IMR-90 (cell line): ENCODE results near the gene ATP5PD. TPM values are rescaled to one million over a fixed set of nuclear protein-coding genes. Genes with fewer than 3 reads are reported as not detected.

Source experiments
- ATAC-seq: fragments of 200-7000 bp; cut with Tn5 transposase; 2 replicates; pipeline ENCODE4 v1.9.1; 2020; ENCODE audit warnings: low read depth, mild to moderate bottlenecking, moderate library complexity
- BruUV-seq: library from RNA; stranded (reverse); fragments of 400-500 nt; replicated peaks from 2 replicates; lab custom pipeline; 2021; lab: Mats Ljungman, UMichigan
- CTCF ChIA-PET: fragments of 300-600 bp; formaldehyde crosslinking; extraction: SDS; loops from one replicate; lab custom pipeline; 2021; ENCODE audit warnings: antibody characterized with exemption; lab: Yijun Ruan, JAX
- POLR2A ChIA-PET: fragments of 300-600 bp; sonication (Branson Sonifier 250); formaldehyde crosslinking; loops from one replicate; lab custom pipeline; 2022; ENCODE audit warnings: antibody characterized with exemption; ENCODE audit not compliant: unreplicated experiment; lab: Charles Lee
- DNase-seq: peaks from one replicate; pipeline ENCODE4 v3.0.0; 2013
- H2AFZ ChIP-seq: replicated peaks from 2 replicates; pipeline ENCODE3; 2013; ENCODE audit warnings: low read length, mild to moderate bottlenecking; ENCODE audit not compliant: poor library complexity
- H2AK5ac ChIP-seq: 2 replicates; pipeline ENCODE4 v1.6.1; 2013; ENCODE audit warnings: low read depth, low read length, inconsistent platforms
- H2AK9ac ChIP-seq: replicated peaks from 2 replicates; pipeline ENCODE3; 2013; ENCODE audit warnings: mild to moderate bottlenecking, low read depth, low read length, moderate library complexity; ENCODE audit not compliant: poor library complexity
- H2BK120ac ChIP-seq: 2 replicates; pipeline ENCODE4 v1.6.1; 2013; ENCODE audit warnings: low read depth, low read length, inconsistent platforms
- H2BK15ac ChIP-seq: 3 replicates; pipeline ENCODE4 v1.6.1; 2013; ENCODE audit warnings: low read depth, low read length, inconsistent platforms
- H2BK20ac ChIP-seq: 2 replicates; pipeline ENCODE4 v1.6.1; 2013; ENCODE audit warnings: low read depth, mild to moderate bottlenecking, inconsistent platforms, low read length, moderate library complexity
- H2BK5ac ChIP-seq: 2 replicates; pipeline ENCODE4 v1.6.1; 2013; ENCODE audit warnings: mild to moderate bottlenecking, low read depth, low read length, inconsistent platforms; ENCODE audit not compliant: poor library complexity, severe bottlenecking
- H3K14ac ChIP-seq: replicated peaks from 2 replicates; pipeline ENCODE4 v1.6.1; 2013; ENCODE audit warnings: low read depth, low read length, inconsistent platforms
- H3K18ac ChIP-seq: 2 replicates; pipeline ENCODE4 v1.6.1; 2013; ENCODE audit warnings: low read depth, low read length, control low read depth
- H3K23ac ChIP-seq: 2 replicates; pipeline ENCODE4 v1.6.1; 2013; ENCODE audit warnings: low read depth, low read length, inconsistent platforms
- H3K27ac ChIP-seq: 2 replicates; pipeline ENCODE4 v1.5.1; 2013; ENCODE audit warnings: mild to moderate bottlenecking, control low read depth, low read length; ENCODE audit not compliant: insufficient read depth
- H3K27me3 ChIP-seq: 2 replicates; pipeline ENCODE4 v1.6.1; 2013; ENCODE audit warnings: low read length; ENCODE audit not compliant: control insufficient read depth, insufficient read depth
- H3K36me3 ChIP-seq: 2 replicates; pipeline ENCODE4 v1.6.1; 2013; ENCODE audit warnings: low read length, mixed read lengths; ENCODE audit not compliant: control insufficient read depth, insufficient read depth
- H3K4ac ChIP-seq: 2 replicates; pipeline ENCODE4 v1.6.1; 2013; ENCODE audit warnings: low read depth, low read length, inconsistent platforms
- H3K4me1 ChIP-seq: 2 replicates; pipeline ENCODE4 v1.6.1; 2013; ENCODE audit warnings: low read length, mixed read lengths; ENCODE audit not compliant: control insufficient read depth, insufficient read depth
- H3K4me2 ChIP-seq: 2 replicates; pipeline ENCODE4 v1.6.1; 2013; ENCODE audit warnings: low read depth, mild to moderate bottlenecking, control low read depth, low read length, moderate library complexity
- H3K4me3 ChIP-seq: 2 replicates; pipeline ENCODE4 v1.5.1; 2013; ENCODE audit warnings: low read depth, mild to moderate bottlenecking, control low read depth, low read length, moderate library complexity; ENCODE audit not compliant: insufficient read depth
- H3K56ac ChIP-seq: 2 replicates; pipeline ENCODE4 v1.6.1; 2013; ENCODE audit warnings: low read length, inconsistent platforms; ENCODE audit not compliant: insufficient read depth; ENCODE audit errors: extremely low read depth
- H3K79me1 ChIP-seq, 2 experiments: 2 replicates each; pipeline ENCODE4 v1.6.1; 2013; ENCODE audit warnings: low read length in 2 of 2, inconsistent platforms in 1 of 2, low read depth in 1 of 2
- H3K9ac ChIP-seq: 2 replicates; pipeline ENCODE4 v1.6.1; 2013; ENCODE audit warnings: low read depth, low read length, control low read depth
- H3K9me1 ChIP-seq: 2 replicates; pipeline ENCODE4 v1.6.1; 2013; ENCODE audit warnings: low read length, inconsistent platforms; ENCODE audit not compliant: insufficient read depth
- H3K9me3 ChIP-seq: 2 replicates; pipeline ENCODE4 v1.6.1; 2013; ENCODE audit warnings: low read length; ENCODE audit not compliant: control insufficient read depth, insufficient read depth
- H4K20me1 ChIP-seq: 2 replicates; pipeline ENCODE4 v1.6.1; 2013; ENCODE audit warnings: low read length, inconsistent platforms; ENCODE audit not compliant: insufficient read depth
- H4K5ac ChIP-seq: 2 replicates; pipeline ENCODE4 v1.6.1; 2013; ENCODE audit warnings: mild to moderate bottlenecking, low read depth, low read length, control low read depth
- H4K8ac ChIP-seq, 2 experiments: 2 replicates each; pipeline ENCODE4 v1.6.1; 2013; ENCODE audit warnings: low read depth in 2 of 2, low read length in 2 of 2, control low read depth in 1 of 2, inconsistent platforms in 1 of 2
- H4K91ac ChIP-seq: 2 replicates; pipeline ENCODE4 v1.6.1; 2013; ENCODE audit warnings: low read depth, low read length, inconsistent platforms; ENCODE audit not compliant: insufficient read depth
- BHLHE40 ChIP-seq: fragments of 150-350 bp; IDR thresholded peaks from 2 replicates; pipeline ENCODE4 v1.6.1; 2016; ENCODE audit warnings: mild to moderate bottlenecking, low read depth, low read length
- CEBPB ChIP-seq: IDR thresholded peaks from 2 replicates; pipeline ENCODE4 v1.6.1; 2012; ENCODE audit warnings: low read depth, low read length, improper control_type of control experiment
- CHD1 ChIP-seq: IDR thresholded peaks from 2 replicates; pipeline ENCODE4 v1.6.1; 2012; ENCODE audit warnings: low read depth, low read length, improper control_type of control experiment
- FOS ChIP-seq: fragments of 150-350 bp; IDR thresholded peaks from 2 replicates; pipeline ENCODE4 v1.6.1; 2016; ENCODE audit warnings: low read depth, low read length
- MAFK ChIP-seq: IDR thresholded peaks from 2 replicates; pipeline ENCODE4 v1.6.1; 2012; ENCODE audit warnings: low read depth, low read length, improper control_type of control experiment
- MAZ ChIP-seq: IDR thresholded peaks from 2 replicates; pipeline ENCODE4 v1.6.1; 2012; ENCODE audit warnings: low read depth, mild to moderate bottlenecking, low read length, improper control_type of control experiment, moderate library complexity, borderline replicate concordance
- MXI1 ChIP-seq: IDR thresholded peaks from 2 replicates; pipeline ENCODE4 v1.6.1; 2012; ENCODE audit warnings: low read depth, mild to moderate bottlenecking, low read length, moderate library complexity, borderline replicate concordance
- NFE2L2 ChIP-seq: fragments of 150-350 bp; IDR thresholded peaks from 2 replicates; pipeline ENCODE4 v1.6.1; 2016; ENCODE audit warnings: low read depth, mild to moderate bottlenecking, low read length
- POLR2A ChIP-seq: IDR thresholded peaks from 2 replicates; pipeline ENCODE4 v1.6.1; 2012; ENCODE audit warnings: mild to moderate bottlenecking, low read depth, low read length
- RAD21 ChIP-seq: IDR thresholded peaks from 2 replicates; pipeline ENCODE4 v1.6.1; 2012; ENCODE audit warnings: low read length, improper control_type of control experiment
- RCOR1 ChIP-seq: IDR thresholded peaks from 2 replicates; pipeline ENCODE4 v1.6.1; 2012; ENCODE audit warnings: mild to moderate bottlenecking, low read length, improper control_type of control experiment; ENCODE audit not compliant: insufficient replicate concordance
- RFX5 ChIP-seq: IDR thresholded peaks from 2 replicates; pipeline ENCODE4 v1.8.0; 2012; ENCODE audit warnings: low read depth, mild to moderate bottlenecking, low read length, moderate library complexity
- SMC3 ChIP-seq: fragments of 150-350 bp; IDR thresholded peaks from 2 replicates; pipeline ENCODE4 v1.6.1; 2016; ENCODE audit warnings: low read depth, mild to moderate bottlenecking, antibody characterized with exemption, low read length, moderate library complexity
- WGBS, 2 experiments: methylation state at CpG; one replicate each; pipeline versions ENCODE4 v1.1.5 to v1.1.7; 2013; ENCODE audit warnings: missing lambda C conversion rate in 2 of 2; ENCODE audit not compliant: insufficient read length in 1 of 2; ENCODE audit errors: extremely low coverage in 2 of 2; 5-methylcytosine and 5-hydroxymethylcytosine counted together
- dilution Hi-C: fragments of 300-500 bp; cut with HindIII; formaldehyde crosslinking; loops from one replicate; pipeline ENCODE4 v1.14.3; 2018; ENCODE audit warnings: low sequenced_read_pairs; ENCODE audit not compliant: unreplicated experiment
- in situ Hi-C: fragments of 300-500 bp; cut with MboI; formaldehyde crosslinking; loops from 3 replicates; pipeline ENCODE4 v1.14.3; 2019; ENCODE audit warnings: low sequenced_read_pairs, inconsistent platforms, mixed read lengths
- intact Hi-C: fragments of 100-400 bp; cut with micrococcal nuclease; formaldehyde crosslinking; loops from 2 replicates; pipeline ENCODE4 v1.10.0; 2022
- polyA plus RNA-seq, 3 experiments: library from polyadenylated mRNA; depleted of rRNA; stranded (reverse); fragments of >200 nt; gene quantifications; 2 replicates each; pipeline ENCODE4 v1.2.3, GENCODE V29; 2012; ENCODE audit warnings: low replicate concordance in 1 of 3
- total RNA-seq: library from RNA; depleted of rRNA; stranded (reverse); fragments of >200 nt; gene quantifications from 2 replicates; pipeline ENCODE4 v1.2.3, GENCODE V29; 2012
- TF ChIP-seq, protein P1 (sequence below): fragments of 150-350 bp; IDR thresholded peaks from 2 replicates; pipeline ENCODE4 v1.6.1; 2017; ENCODE audit warnings: mild to moderate bottlenecking, antibody characterized with exemption, low read length, low read depth
- TF ChIP-seq, protein P2 (sequence below): fragments of 150-350 bp; IDR thresholded peaks from 2 replicates; pipeline ENCODE4 v1.6.1; 2016; ENCODE audit warnings: low read depth, mild to moderate bottlenecking, low read length, moderate library complexity, borderline replicate concordance

Gene ATP5PD
- total and polyA plus RNA-seq, 2 of the 4 experiments (the other 2 are of a cell fraction) = 373 to 425 TPM

DNA sequence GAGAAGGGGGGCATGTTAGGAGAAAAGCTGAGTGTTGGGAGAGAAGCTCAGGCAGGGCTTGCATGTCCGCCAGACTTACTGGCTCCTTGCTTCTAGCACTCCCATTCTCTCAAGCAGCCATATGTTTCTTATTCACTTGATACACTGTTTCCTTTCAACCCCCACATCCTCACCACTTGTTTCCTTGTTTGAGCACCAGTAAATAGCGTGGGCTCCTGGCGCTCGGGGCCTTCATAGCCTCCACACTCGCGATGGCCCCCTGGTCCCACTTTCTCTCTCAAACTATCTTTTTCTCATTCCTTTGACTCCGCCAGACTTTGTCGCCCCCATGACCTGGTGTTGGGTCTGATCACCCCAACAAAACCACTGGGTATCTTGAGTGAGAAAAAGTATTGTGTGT, 16.6 kb downstream of the ATP5PD start:
- Histone ChIP-seq H4K5ac (no peak overlapping the region), H3K9me3 (peaks cover 2% of the 10 kb centered on the region; the same call in 1 of the 2 replicates), H4K20me1 (peaks cover 6% of the 10 kb centered on the region), H3K56ac (no peak overlapping the region), H3K79me1 (no peaks in the 10 kb centered on the region), H3K9ac (no peak overlapping the region), H2BK5ac (no peak overlapping the region), H3K4me2 (no peak overlapping the region), H3K27ac (no peak overlapping the region), H3K18ac (no peak overlapping the region), H2AK9ac (no peak overlapping the region), H4K91ac (no peak overlapping the region), H3K27me3 (no peaks in the 10 kb centered on the region), H3K4me1 (peaks cover 2% of the 10 kb centered on the region), H2BK120ac (no peak overlapping the region), H2AK5ac (no peak overlapping the region), H2BK20ac (no peak overlapping the region), H3K4ac (no peak overlapping the region), H3K23ac (no peak overlapping the region), H3K36me3 (no peaks in the 10 kb centered on the region), H3K14ac (no peak overlapping the region), H2AFZ (no peak overlapping the region), H3K4me3 (no peak overlapping the region), H4K8ac (no peak overlapping the region), H3K9me1 (0 out of 2 replicates have a peak, but pooled peaks cover 10% of the 10 kb centered on the region), H2BK15ac (no peak overlapping the region)
- no TSS peak for BruUV-seq
- ATAC-seq (no peak), DNase-seq (no peak)
- WGBS, 2 experiments = no CpG with 5 or more reads among the region's 8 CpGs
- intact Hi-C loops (no loop called here), dilution Hi-C loops (no loop called here), in situ Hi-C loops (no loop called here)
- TF ChIP-seq SMC3 (no peak), MAFK (no peak), BHLHE40 (no peak), CEBPB (no peak), RCOR1 (no peak), RFX5 (no peak), POLR2A (no peak), RAD21 (no peak), FOS (no peak), NFE2L2 (no peak), CHD1 (no peak), MXI1 (no peak), MAZ (no peak)
- TF ChIP-seq, protein P1, sequence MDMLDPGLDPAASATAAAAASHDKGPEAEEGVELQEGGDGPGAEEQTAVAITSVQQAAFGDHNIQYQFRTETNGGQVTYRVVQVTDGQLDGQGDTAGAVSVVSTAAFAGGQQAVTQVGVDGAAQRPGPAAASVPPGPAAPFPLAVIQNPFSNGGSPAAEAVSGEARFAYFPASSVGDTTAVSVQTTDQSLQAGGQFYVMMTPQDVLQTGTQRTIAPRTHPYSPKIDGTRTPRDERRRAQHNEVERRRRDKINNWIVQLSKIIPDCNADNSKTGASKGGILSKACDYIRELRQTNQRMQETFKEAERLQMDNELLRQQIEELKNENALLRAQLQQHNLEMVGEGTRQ = no peak
- TF ChIP-seq, protein P2, sequence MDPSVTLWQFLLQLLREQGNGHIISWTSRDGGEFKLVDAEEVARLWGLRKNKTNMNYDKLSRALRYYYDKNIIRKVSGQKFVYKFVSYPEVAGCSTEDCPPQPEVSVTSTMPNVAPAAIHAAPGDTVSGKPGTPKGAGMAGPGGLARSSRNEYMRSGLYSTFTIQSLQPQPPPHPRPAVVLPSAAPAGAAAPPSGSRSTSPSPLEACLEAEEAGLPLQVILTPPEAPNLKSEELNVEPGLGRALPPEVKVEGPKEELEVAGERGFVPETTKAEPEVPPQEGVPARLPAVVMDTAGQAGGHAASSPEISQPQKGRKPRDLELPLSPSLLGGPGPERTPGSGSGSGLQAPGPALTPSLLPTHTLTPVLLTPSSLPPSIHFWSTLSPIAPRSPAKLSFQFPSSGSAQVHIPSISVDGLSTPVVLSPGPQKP = no peak
- CTCF ChIA-PET = no interaction called here
- POLR2A ChIA-PET = no interaction called here
